GM19328 (cell line): Measurements from ENCODE around the gene NCOA7.
"Not testable (repeated sequence)": the region's sequence is repeated elsewhere in the genome, so short reads cannot be mapped to it uniquely, and the experiment has no call there.

Experiments
- ATAC-seq: cut with Tn5 transposase; IDR thresholded peaks from one replicate; pipeline ENCODE4 v1.9.1; 2021; ENCODE audit warnings: mild to moderate bottlenecking, moderate library complexity; ENCODE audit not compliant: unreplicated experiment

The NCOA7 gene

DNA sequence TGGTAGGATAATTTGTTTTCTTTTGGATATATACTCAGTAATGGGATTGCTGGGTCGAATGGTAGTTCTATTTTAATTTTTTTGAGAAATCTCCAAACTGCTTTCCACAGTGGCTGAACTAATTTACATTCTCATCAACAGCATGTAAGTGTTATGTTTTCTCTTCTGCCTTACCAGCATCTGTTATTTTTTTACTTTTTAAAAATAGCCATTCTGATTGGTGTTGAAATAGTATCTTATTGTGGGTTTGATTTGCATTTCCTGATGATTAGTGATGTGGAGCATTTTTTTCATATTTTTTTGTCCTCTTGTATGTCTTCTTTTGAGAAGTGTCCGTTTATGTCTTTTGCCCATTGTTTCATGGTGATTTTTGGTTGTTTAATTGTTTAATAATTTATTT lies 177.7 kb downstream of the NCOA7 start:
- no peak for ATAC-seq

GRCh38 chr6:125970760-125971159 lies 180.0 kb downstream of the NCOA7 start:
- no peak for ATAC-seq

DNA sequence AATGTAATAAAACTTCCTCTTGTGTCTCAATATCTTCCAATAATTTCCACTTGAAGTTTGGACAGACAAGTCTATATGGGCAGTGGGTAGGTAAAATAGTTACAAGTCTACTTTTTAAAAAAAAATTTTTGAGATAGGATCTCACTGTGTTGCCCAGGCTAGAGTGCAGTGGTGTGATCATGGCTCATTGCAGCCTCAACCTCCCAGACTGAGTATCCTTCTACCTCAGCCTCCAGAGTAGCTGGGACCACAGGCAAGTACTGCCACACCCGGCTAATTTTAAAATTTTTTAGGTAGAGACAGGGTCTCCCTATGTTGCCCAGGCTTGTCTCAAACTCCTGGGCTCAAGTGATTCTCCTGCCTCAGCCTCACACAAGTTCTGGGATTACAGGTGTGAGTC lies 181.7 kb downstream of the NCOA7 start:
- not testable (repeated sequence) for ATAC-seq

- ATAC-seq, result no peak
Measured at GRCh38 chr6:125974214-125974866, 183.6 kb downstream of the NCOA7 start.

DNA sequence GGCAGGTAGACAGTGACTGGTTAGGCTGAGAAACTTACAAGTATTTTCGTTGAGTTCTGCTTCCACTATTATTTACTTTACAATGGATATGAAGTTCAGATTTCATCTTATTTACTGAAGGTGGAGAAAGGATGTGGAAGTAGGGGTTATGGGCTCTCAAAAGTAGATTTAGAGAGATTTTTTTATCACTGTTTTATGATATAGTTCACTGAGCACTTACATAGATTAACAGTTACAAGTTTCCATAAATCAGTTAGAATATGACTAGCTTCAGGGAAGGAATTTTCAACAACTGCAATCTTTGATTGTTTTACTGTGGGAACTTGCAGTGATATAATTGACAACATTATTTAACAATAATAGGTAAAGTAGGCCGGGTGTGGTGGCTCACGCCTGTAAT lies 188.3 kb downstream of the NCOA7 start:
- no peak for ATAC-seq
